Amniotic epithelial cell (primary cell): ENCODE measurements around the gene RREB1.
A peak's percentile ranks its signal among the peaks of the same experiment; 100 is the strongest.
"Not testable (repeated sequence)": the region's sequence is repeated elsewhere in the genome, so short reads cannot be mapped to it uniquely, and the experiment has no call there.

Source experiments
- DNase-seq: peaks from one replicate; pipeline ENCODE4 v3.0.0-alpha.2; 2010; ENCODE audit warnings: low read depth

RREB1 gene

DNA sequence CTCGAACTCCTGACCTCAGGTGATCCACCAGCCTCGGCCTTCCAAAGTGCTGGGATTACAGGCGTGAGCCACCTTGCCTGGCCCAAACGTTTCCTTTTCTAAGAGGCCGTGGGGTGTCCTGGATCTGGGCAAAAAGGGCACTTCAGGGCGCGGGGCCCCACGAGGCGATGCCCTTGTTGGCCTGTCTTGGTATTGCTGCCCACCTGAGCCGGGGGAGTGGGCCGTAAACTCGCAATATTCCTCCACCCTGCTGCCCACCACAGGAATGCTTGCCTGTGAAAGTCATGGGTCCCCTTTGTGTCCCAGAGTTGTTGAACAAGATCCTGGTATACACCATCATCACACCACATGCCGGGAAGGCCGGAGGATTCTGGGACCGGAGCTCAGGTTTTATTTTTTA, 156.3 kb downstream of the RREB1 start:
- DNase-seq, result no peak

DNA sequence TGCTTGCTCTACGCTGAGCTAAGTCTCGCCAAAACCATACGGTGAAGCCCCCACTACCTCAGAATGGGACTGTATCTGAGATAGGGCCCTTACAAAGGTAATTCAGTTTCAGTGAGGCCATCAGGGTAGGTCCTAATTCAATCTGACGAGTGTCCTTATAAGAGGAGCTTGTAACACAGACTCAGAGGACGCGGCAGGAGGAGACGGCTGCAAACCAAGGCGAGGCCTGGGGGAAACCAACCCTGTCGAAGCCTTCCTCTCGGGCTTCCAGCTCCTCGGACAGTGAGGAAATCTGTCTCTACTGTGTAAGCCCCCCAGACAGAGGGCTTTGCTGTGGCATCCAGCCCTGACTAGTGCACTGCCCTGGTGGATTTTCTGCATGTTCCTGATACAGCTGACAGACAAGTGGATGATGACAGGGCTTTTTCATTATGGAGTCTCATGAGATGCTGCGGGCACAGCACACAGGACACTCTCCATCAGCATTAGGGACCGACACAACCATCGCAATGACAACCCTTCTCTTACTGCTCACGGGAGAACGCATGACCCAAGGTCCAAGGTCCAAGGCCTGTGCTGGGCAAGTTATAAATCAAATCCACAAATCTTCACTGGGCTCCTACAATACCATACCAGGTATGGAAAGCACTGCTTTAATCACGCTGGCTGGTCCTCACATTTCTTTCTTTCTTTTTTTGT, 157.1 kb downstream of the RREB1 start:
- DNase-seq, result no peak

DNA sequence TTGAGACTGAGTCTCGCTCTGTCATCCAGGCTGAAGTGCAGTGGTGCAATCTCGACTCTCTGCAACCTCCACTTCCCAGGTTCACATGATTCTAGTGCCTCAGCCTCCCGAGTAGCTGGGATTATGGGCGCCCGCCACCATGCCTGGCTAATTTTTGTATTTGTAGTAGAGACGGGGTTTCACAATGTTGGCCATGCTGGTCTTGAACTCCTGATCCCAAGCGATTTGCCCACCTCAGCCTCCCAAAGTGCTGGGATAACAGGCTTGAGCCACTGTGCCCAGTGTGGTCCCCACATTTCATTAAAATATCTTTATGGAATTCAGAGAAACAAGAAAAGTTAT, 157.6 kb downstream of the RREB1 start:
- DNase-seq, result not testable (repeated sequence)

DNA sequence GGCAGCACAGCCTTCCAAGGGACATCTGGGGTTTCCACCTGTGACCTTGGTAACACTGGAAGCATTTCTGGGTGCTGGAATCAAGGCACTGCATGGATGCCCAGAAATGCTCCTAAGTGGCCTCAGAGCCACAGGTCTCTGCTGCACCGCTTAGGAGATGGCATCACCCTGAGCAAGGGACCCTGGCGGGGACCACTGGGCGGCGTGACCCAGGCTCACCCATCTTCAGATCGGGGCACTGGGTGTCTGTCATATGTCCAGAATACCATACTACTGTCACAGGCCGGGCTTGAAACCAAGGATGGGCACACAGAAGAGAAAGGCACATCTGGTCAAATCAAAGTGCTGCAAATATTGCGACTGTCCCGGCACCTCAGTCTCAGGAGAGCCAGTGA, 159.3 kb downstream of the RREB1 start:
- DNase-seq, result no peak

DNA sequence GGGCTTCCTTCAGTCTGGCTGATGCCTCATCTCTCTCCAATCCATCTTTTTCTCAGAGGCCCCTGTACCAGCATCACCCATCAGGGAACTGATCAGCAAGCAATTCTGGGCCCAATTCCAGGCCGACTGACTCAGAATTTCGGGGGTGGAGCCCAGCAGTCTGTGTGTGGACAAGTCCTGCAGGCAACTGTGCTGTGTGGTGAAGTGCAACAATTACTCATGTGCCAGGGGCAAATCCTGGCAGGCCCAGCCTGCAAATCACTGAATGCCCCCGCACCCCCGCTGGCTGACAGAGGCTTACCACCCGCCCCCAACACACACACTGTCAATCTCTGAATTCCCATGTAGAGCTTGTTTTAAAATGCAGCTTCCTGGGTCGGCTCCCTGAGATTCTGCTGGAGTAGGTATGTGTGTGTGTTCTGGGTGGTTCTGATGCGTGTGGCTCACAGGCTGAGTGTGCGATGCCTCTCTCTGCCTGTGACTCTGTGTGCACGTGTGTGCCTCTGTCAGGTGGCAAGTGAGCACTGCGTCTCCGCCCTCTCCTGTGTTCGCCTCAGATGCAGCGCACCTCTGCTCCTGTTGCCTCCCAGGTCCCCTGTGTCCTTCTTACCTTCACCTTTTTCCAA, 159.8 kb downstream of the RREB1 start:
- peak; percentile 91 for DNase-seq

DNA sequence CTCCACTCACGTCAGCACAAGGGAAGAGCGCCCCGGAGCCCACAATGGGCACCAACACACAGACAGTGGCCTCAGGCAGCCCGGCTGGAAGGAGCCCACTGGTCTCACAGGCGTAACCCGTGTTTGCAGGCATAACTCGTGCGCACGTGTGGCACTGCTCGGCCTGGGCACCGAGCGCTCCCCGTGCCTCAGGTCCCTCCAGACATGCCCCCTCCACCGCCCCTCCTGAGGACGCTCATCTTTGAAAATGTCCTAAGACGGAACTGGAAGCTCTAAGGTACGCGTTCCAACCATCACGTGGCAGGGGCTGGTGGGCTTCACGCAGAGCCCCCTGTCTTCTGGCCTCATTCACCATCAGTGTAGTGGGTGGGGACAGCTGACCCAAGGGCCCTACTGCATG, 160.6 kb downstream of the RREB1 start:
- DNase-seq, result no peak

DNA sequence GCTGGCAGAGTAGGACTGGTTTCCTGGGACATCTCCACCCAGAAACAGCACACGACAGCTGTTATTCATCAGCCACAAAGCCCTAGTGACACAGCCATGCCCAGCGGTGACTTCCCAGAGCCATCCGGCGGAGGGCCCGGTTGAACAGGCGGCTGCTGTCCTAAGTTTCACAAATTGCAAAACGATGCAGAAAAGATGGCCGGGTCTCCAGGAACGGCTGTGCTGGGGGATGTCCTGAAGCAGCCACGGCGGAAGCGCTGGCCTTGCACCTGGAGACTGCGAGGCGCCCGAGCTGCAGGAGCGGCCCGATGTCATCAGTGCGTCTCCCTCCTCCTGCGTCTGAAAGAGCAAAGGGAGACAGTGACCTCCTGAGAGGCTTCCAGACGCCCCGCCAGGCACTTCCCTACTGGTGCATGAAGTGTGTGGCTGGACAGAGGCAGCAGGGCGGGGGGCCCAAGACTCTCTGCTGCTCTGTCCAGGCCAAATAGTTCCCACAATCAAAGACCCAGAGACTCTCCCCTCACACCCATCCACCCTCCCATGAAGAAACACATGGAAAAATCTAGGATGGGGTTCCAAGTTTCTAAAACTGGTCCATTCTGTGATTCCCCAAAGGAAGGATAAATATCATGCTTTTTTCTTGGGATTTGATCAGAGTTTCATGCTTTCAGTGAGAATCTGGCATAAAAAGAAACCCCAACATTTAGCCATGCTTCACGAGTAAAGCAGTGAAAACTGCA, 161.2 kb downstream of the RREB1 start:
- no peak for DNase-seq

DNA sequence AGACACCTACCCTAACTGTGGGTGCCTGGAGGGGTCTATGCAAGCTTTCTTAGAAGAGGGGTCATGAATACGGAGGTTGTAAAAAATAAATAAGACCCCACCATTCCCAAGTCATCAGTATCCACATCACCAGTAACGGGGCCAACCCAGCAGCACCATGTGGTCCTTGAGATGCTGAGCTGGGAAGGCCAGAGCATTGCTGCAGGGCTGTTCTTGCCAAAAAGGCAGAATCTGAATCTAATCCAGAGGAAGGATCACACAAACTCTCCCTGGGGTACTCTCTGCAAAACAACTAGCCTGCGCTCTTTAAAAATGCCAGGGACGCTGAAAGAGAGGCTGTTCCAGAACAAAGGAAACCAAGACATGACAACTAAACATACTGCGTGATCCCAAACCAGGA, 162.1 kb downstream of the RREB1 start:
- no peak for DNase-seq

DNA sequence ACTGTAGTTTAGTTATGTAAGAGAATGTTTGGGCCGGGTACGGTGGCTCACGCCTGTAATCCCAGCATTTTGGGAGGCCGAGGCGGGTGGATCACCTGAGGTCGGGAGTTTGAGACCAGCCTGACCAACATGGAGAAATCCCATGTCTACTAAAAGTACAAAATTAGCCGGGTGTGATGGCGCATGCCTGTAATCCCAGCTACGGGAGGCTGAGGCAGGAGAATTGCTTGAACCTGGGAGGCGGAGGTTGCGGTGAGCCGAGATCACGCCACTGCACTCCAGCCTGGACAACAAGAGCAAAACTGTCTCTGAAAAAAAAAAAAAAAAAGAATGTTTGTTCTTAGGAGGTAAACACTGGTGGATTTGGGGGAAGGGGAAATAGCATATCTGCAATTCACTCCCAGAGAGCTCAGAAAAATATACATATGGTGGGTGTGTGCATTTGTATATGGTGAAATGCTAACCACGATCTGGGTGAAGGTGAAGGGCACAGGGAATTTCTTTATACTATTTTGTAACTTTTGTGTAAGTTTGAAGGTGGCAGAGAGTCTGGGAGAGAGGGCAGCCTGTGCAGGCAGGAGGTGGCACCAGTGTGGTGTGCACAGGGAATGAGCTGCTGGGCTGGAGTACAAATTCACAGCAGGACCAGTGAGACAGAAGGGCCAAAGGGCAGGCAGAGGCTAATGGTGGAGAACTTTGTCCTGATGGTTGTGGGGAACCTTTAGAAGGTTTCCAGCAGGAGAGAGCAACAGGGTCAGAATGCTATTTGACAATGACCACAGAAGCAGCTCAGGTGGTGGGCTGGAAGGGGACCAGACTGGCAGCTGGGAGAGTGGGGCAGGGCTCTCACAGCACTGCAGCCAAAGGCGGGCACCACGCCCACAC, 162.8 kb downstream of the RREB1 start:
- no peak for DNase-seq

DNA sequence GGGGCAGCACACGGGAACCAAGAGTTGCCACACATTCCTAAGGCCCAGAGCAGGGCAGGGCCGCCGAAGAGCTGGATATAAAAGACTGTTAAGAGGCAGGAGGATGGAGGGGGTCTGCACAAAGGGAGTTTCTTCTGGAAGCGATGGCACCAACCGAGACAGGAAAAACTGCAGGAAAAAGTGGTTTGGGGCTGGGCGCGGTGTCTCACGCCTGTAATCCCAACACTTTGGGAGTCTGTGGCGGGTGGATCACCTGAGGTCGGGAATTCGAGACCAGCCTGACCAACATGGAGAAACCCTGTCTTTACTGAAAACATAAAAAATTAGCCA, 163.4 kb downstream of the RREB1 start:
- DNase-seq, result no peak

DNA sequence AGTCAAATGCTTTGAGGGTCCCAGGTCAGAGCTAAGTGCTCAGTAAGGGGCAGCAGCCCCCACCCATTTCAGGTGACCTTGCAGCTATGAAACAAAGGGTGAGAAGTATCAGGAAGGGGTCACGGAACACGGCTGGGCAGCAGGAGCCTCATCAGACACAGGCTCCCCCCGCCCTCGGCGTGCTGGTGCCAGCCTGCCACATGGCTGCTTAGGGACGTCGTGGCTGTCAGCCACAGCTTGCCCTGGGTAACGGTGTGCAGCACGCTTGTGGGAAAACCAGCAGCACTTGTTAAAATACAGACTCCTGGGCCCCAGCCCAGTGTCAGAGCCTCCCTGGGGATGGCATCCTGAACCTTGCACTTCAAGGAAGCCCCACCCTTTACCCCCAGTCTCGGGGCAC, 165.9 kb downstream of the RREB1 start:
- DNase-seq, result no peak

DNA sequence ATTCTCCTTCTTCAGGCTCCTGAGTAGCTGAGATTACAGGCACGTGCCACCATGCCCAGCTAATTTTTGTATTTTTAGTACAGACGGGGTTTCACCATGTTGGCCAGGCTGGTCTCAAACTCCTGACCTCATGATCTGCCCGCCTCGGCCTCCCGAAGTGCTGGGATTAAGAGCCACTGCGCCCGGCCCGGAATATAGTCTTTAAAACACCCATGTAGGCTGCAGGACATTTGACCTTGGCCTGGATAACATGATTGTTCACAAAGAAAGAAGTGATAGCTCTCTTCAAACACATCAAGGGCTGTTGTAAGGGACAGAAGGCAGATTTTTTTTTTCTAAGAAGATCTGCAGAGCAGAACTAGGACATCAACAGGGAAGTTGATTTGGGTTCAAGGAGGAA, 166.8 kb downstream of the RREB1 start:
- not testable (repeated sequence) for DNase-seq

DNA sequence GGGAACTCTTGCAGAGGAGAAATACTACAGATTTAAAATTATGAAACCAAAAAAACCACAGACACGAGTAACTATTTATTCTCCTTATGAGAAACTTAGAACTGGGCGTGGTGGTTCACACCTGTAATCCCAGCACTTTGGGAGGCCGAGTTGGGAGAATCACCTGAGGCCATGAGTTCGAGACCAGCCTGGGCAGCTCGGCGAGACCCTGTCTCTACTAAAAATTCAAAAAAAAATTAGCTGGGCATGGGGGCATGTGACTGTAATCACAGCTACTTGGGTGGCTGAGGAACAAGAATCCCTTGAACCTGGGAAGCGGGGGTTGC, 168.4 kb downstream of the RREB1 start:
- DNase-seq, result no peak

DNA sequence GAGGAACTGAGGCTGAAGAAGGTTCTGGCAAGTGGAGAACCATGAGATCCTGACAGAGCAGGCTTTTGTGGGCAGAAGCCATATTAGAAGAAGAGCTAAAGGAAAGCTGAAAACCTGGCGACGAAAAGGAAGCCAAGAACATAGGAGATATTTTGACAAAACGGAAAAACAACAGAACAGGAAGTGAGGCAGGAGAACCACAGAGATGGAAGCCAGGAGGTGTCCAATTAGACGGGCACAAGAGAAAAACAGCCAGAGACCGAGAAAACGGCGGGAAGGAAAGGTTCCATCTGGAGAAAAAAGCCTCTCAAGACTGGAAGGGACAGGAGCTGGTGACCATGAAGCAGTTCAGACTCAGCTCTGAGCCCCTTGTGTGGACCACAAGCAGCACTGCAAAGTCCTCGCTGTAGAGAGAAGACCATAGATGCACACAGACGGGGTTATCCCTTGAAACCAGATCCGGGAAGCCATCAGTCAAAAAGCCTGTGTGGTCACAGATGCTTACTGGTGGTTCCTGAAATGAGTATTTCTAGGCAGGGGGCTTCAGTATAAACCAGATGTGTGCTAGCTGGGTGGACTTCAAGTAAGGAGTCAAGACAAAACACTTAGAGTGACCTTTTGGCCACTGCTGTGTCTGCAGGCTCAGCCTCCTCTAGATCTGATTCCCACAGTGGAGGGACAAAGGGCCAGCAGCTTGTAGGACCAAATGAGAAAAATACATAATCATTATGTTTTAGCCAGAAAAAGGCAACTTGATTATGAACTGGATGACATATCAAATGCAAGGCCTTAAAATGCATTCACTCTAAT, 174.5 kb downstream of the RREB1 start:
- no peak for DNase-seq

DNA sequence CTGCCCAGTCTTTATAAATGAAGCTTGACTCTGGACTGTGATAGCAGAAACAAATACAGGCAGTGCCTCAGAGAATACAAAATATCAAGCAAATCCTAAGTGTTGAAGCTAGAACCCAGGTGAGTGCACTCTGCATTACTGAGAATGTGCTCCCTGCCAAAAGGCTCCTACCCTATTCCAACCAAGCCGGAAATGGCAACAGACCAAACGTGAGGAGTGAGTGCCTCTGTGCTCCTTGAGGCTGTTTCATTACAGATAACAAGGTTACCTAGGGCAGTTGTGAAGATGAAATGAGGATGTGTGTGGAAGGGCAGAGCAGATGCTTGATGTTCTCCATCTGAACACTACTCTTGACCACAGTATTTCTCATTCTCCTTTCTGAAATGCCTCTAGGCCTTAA, 175.9 kb downstream of the RREB1 start:
- no peak for DNase-seq

DNA sequence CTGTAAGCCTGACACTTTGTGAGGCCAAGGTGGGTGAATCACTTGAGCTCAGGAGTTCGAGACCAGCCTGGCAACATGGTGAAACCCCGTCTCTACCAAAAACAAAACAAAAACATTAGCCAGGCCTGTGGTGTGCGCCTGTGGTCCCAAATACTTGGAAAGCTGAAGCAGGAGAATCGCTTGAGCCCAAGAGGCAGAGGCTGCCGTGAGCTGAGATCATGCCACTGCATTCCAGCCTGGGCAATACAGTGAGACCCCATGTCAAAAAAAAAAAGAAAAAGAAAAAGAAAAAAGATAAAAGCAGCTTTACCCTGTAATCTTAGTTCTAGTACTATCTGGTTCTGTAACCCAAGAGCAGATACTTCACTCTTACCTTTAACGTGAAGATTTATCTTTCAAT, 177.7 kb downstream of the RREB1 start:
- DNase-seq, result no peak

DNA sequence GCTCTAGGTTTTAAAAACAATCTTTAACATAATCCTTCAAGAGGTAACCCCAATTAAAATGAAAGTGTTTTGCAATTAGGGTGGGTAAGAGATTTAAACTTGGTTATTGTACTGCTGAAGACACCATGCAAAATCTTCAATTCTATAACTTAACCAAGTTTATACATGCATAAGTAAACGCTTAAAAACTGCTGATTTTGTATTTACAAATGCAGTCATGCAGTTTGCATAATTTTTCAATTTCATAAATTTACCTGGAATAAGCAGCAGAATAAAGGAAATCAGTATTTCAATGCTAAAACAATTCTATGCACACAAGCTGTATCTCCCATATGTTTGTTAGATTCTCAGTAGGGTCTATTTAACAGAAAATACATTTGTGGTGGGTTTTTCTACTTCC, 182.3 kb downstream of the RREB1 start:
- DNase-seq, result no peak

DNA sequence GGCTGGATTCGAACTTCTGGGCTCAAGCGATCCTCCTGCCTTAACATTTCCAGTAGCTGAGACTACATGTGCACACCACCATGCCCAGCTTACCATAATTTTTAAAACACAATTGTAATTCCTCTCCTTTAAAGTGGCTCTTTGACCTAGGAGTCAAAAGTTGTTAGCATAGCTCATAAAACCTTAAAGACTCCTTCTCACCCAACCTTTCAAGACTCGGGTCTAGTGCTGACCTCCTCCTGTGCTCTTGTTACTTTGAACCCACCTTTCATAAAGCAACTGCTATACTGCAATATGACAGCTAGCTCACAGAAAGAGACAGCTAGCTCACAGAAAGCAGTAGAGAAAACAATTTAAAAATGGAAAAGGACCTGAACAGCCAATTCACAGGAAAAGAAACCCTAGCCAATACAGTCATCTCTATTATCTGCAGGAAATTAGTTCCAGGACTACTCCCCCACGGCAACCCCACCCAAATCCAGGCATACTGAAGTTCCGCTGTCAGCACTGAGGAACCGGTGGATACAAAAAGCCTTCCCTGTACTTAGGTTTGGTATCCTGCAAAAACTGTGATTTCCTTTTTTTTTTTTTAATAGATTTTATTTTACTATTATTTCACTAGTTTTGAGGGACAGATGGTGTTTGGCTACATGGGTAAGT, 185.0 kb downstream of the RREB1 start:
- no peak for DNase-seq

DNA sequence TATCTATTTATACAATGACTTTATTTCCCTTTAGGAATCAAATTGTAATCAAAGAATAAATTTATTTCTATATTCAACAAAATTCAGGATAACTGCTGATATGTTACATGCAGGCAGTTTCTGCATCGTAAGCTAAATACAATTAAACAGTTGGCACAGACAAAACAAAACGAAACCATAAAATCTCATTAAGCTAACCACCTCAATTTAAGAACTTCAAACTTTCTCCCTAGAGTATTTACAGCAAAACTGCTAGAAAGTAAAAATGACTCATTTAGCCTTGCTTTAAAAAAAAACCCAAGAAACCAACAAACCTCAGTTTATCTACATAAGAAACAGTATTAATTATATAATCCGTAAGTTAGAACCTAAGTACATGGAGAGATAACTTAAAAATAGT, 188.2 kb downstream of the RREB1 start:
- DNase-seq, result no peak

DNA sequence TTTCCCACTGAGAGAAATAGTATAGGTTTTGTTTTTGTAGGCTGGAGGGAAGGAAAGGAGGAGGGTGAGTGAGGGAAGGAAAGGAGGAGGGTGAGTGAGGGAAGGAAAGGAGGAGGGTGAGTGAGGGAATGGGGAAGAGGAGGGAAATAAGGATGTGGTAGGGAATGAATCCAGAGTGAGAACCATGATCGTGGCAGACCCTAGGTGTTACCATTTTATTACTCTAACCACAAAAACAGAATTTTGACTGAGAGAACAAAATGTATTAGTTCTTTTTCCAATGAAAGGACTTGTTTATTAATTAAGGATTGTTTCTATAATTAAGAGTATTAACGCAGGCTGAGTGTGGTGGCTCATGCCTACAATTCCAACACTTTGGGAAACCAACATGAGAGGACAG, 188.8 kb downstream of the RREB1 start:
- no peak for DNase-seq

DNA sequence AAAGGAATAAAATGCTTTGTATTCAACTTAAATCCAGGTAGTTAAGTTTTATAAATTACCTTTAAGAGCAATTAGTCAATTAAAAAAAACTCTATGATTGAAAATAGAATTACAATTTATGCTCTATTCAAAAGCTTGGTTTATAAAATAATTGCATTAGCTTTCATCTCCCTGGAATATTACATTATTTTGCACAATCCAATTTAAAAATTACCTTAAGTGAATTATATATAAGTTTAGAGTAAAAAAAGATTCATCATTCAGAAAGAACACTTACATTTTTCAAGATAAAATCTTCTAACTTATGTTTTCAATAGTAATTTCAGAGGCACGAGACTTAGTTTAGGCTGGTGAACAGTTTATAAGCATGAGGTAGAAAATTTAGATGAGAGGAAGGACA, 190.4 kb downstream of the RREB1 start:
- no peak for DNase-seq

DNA sequence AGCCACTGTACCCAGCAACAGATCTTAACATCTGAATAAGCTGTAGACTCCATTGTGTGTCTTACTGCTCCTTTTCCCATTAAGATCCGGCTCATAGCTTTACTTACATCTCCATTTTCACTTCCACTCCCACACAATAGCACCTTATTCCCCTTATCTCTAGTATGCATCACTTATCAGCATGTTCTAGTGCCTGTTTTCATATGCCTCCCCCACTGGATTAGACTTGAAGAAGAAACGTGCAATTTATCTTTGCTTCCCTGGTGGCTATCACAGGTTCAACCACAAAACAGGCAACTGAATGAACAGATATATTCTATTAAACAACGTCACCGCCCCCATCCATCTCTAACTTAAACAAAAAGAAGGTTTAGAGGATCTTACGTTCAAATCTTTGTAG, 193.2 kb downstream of the RREB1 start:
- peak; percentile 44 for DNase-seq
